GM12873 (cell line): ENCODE data around the gene MPHOSPH8.

ENCODE experiments used
- CTCF ChIP-seq: IDR thresholded peaks from 2 replicates; pipeline ENCODE4 v1.5.1; 2012; ENCODE audit warnings: low read depth, mild to moderate bottlenecking, moderate library complexity, low read length, control low read depth; ENCODE audit not compliant: insufficient read depth; ENCODE audit errors: missing control alignments

MPHOSPH8 gene

DNA sequence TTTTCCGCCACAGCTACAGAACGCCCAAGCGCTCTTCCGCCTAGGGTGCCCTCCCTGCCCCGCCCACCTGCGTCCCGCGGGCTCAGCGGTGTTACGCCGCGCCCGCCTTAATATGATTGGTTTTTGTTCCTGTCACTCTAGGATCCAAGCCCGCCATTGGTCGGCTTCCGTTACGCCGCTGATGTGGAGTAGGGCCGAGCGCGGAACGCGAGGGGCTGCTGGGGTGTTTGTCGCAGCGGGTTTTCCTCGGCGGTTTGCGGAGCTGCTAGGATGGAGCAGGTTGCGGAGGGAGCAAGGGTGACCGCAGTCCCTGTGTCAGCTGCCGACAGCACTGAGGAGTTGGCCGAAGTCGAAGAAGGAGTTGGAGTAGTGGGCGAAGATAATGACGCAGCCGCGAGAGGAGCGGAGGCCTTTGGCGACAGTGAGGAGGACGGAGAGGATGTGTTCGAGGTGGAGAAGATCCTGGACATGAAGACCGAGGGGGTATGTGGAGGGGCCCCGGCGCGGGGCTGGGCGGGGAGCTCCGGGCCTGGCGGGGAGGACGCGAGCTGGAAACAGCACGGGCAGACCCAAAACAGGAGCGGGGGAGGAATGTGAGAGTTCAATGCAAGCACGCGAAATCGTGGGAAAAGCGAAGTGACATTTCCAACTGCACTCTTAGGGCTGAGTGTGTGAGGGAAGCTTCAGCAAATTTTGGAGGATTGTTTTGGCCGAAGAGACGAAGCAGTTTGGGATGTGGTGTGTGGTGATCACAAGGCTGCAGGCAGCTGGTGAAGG is at the start of gene MPHOSPH8:
Gene MPHOSPH8 (plus strand): TSS at position 181 of the 777 bp plus-strand sequence. CDS start 90 bp downstream, at position 271.
- TF ChIP-seq CTCF: no peak

DNA sequence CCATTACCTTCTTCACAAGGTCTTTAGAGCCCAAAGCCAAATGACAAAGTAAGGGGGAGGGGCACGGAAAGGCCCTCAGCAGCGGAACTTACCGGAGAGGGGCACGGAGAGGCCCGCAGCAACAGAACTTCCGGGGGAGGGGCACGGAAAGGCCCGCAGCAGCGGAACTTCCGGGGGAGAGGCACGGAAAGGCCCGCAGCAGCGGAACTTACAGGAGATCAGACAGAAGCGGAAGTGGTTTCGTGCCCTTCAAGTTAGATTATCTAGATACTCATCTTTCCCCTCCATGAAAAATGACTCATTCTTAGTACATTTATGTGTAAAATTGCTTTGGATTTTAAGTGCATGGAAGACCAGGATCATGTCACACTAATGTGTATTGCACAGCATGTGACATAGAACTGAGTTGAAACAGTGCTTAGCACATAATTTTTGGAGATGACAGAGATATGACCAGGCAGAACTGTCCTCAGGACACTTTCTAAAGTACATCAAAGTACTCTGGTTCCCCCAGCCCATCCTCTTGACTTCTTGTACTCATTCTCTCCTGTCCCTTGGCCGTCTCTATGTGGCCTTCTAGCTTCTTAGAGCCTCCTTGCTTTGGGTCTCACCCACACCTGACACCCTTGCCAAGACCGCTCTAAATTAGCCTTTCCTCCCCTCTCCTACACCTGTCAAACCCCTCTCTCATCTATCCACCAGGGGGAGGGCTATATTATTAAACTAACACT is 46.4 kb upstream of the MPHOSPH8 start:
- TF ChIP-seq CTCF: no peak

GRCh38 chr13:19587635-19588300 is 45.7 kb upstream of the MPHOSPH8 start:
- TF ChIP-seq CTCF: peak; percentile 65

- no peak for TF ChIP-seq CTCF
Observed at GRCh38 chr13:19589312-19589711, 44.1 kb upstream of the MPHOSPH8 start.

DNA sequence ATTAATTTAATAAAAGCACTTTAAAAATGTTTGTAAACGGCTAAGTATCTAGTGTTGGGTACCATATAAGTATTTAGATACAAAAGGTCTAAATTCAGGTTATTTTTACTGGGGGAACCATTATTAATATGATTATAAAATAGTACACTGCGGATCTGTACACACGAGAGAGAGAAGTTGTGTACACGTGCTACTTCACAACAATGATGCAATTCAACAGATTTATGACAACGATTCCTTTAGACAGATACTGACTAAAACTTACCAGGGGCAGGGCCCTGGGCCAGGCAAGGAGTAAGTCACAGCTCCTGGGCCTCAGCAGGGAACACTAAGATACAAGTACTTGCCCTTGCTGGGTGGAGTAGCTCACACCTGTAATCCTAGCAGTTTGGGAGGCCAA is 43.0 kb upstream of the MPHOSPH8 start:
- no peak for TF ChIP-seq CTCF

DNA sequence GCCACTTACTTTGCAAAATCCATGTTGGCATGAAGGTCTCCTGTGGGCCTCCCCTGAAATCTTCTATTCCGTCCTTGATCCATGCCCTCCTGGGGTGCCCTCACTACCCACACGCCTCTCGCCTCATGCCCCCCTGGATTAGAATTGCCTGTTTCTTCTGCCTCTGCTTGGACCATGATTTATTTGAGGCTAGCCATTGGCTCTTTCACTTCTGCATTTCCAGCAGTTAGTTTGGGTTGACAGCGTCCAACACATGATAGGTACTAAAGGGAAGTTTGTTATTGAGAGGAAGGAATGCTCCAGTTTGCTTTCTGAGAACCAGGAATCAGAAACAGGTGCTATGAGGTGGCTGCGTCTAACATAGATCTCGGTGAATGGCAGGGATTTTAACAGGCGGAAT is 41.6 kb upstream of the MPHOSPH8 start:
- no peak for TF ChIP-seq CTCF

DNA sequence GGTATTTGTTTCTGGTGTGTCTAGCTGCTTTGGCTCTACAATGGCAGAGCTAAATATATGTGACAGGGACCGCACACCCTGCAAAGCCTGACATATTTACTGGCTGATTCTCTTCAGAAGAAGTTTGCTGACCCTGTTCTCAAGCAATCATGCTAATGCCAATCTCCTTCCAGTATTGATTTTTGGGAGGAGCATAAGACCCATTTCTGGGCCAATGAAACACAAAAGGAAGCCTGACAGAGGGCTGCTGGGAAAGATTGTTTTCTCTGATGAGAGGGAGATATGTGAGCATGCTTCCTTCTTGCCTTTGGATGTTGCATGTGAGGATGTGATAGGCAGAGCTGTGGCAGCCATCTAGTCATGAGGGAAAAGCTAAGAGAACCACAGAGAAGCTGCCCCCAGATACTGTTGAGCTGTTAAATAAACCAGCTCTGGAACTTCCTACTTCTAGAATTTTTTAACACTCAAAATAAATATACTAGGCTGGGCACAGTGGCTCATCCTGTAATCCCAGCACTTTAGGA is 40.7 kb upstream of the MPHOSPH8 start:
- no peak for TF ChIP-seq CTCF
